HT-29 (cell line): Measurements from ENCODE around the gene PAX5. TPM values are rescaled to one million over a fixed set of nuclear protein-coding genes. Genes with fewer than 3 reads are reported as not detected.

ENCODE experiments used
- DNase-seq: peaks from one replicate; pipeline ENCODE4 v3.0.0-alpha.2; 2015; ENCODE audit warnings: low spot score
- total RNA-seq: library from RNA; depleted of rRNA; stranded (reverse); fragments of >200 nt; shearing (Covaris generic); gene quantifications from 2 replicates; pipeline ENCODE4 v1.2.3, GENCODE V29; 2014

PAX5 gene
- total RNA-seq, 1 experiment from 2014 or later = not detected

DNA sequence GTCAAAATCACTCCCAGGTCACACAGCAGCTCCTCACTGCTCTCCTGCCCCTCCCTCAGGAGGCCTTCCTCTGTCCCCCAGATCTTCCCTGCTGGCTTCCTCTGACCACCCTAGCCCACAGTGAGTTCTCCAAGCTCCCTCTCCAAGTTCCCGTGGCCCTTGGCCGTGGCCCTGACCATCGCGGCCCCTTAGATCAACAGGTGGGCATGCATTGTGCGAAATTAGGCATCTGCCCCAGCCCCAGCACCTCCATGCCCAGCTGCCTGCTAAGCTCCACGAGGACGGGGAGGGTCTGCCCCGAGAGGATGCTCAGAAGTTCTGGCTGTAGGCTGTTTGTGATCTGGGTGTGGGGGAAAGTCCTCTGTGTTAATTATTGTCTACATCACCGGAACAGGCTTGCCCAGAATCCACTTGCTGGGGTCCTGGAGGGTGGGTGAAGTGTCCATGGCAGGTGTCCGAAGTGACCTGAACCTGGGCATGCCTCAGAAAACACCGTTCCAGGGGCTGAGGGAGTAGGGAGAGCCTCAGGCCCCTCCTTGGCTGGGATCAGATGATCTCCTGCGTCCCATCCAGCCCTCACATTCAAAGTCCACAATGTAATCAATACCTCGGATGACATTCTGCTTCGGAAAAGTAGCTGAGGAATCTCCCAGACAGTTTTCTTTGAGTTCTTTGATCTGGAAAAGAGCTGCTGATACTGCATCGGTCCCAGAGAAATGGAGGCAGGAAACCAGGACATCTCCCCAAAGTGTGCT, 194.8 kb downstream of the PAX5 start:
- no peak for DNase-seq

DNA sequence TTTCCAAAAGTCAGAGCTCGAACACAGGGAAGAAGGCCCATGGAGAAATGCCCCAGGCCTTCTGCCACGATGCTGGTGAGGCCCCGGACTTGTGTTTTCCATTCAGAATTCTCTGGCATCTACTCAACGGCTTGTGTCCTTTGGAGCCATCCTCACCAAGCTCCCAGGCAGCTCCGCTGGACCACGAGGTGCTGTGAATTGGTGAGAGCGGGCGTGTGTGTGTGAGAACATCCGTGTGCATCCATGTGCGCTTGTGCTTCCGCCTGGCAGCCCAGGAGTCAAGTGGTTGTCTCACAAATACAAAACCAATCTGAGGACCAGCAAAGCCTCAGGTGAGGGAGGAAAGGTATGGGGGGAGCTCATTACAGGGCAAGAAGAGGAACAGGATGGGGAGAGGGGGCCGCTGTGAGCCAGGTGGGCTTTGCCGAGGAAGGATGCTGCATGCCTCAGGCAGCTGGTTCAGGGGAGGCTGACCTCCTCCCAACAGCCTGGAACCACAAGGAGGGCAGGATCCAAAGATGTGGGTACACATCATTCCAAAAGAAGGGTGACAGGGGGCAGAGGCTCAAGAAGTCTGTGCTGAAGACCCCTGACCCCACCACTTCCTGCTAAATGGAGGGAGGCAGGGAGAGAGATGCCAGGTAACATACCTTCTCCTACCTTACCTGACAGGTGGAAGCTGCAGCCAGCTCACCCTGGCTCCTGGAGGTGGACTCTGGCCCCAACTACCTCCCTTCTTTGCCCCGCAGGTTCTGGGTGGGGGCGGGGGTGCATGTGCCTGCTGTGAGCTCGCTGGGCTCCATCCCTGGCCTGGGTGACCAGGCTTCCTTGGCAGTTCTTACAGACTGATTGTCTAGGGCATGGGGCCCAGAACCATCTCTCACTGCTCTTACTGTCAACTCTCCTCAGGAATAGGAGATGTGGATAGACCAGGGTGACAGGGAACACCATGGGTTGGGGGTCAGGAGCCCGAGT, 196.3 kb downstream of the PAX5 start:
- DNase-seq = no peak

DNA sequence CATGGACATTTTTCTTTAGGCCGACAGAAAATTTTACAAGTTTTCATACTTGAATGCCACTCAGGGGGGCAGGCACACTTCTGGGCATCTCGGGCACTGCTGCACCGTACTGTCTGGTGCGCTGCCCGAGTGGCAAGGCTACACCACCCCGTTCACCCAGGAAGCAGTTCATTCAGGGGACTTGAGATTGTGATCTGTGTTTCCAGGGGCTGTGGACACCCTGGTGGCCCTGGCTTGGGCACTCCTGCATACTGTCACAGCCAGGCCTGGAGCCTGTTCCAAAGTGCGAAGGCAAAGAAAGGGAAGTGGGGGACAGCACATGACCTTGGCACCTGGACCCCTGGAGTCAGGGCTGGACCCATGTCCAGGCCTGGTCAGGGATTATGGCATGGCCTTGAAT, 197.6 kb downstream of the PAX5 start:
- no peak for DNase-seq

DNA sequence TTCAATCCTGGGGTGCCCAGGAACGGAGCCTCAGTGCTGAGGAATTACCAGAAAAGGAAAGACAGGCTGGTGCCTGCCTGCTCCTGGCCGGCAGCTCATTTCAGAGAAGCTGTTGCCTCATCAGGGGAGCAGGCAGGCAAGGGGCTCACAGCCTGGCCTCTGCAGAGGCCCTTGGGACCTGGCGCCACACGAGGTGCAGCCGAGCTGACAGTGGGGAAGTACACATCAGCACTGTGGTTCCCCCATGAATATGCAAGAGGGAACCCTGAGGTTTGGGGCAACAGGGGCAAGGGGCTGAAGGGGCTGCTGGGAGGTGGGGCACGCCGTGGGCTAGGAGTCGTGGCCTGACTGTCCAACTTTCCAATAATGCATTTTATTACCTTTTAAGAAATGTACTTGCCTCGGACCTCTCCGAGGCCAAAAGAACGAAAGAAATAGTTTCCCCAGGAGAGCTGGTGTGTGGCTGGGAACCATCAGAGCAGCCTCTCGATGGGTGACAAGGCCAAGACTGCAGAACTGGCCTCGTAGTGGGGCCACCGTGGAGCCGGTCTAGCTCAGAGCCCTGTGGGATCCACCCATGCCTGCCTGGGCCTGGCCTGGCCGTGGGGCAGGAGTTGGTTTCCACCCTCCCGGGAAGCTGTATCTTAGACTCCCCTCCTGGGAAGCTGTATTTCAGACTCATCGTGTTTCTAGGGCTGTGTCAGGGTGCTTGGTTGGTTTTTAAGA, 198.6 kb downstream of the PAX5 start:
- DNase-seq = no peak

DNA sequence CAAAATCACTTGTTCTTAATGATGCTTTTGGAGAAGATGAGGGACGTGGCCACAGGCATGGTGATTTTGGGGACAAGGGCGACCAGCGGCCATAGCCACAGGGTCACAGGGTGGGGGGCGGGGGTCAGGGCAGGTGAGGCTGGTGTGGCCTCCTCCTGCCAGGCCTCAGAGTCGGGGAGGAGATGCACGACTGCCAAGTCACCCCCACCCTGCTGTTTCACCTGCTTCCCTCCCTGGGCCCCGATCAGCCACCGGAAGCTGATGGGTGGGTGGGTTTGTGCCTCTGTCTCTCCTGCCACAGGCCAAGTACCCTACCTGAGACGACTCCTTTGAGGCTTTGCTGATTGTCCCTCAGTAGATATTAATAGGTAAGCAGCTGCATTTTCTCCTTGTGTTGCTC, 199.3 kb downstream of the PAX5 start:
- DNase-seq = no peak

DNA sequence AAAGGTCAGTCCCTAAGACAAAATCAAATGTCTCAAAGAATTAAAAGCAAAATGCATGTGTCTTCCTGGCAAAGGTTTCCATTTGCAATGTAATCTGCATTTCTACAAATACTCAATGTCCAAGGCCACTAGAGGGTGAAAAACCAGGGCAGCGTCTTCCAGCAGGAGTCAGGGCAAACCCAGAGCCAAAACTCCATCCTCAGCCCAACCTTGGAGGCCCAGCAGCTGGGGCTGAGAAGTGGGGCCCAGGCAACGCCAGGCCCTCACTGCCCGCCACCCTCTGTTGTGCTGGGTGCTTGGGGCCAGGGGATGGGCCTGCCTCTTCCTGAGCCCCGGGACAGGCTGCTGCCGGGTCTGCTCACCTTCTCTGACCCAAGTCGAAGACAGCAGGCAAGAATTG, 200.1 kb downstream of the PAX5 start:
- no peak for DNase-seq

DNA sequence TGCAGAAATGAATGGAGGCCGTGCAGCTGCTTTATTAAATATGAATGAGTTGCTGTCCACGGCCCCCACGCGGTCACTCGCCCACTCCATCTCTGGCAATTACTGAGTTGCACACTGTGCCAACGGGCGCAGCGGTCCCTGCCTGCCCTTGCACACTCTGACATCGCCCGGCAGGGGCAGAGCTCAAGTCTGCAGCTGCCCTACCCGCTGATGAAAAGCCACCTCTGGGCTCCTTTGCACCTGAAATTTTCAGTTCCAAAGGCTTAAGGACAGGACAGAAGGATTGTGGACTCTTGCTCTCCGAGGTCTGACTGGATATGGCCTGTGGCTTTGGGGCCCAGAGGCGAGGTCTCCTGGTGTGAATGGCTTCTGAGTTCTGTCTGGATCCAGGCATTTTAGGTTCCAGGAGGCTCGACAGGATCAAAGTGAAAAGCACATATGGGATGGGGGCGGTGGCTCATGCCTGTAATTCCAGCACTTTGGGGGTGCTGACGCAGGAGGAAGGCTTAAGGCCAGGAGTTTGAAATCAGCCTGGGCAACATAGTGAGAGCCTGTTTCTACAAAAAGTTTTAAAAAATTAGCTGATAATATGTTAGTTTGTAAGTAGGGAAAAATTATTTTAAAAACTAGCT, 201.8 kb downstream of the PAX5 start:
- DNase-seq = no peak

DNA sequence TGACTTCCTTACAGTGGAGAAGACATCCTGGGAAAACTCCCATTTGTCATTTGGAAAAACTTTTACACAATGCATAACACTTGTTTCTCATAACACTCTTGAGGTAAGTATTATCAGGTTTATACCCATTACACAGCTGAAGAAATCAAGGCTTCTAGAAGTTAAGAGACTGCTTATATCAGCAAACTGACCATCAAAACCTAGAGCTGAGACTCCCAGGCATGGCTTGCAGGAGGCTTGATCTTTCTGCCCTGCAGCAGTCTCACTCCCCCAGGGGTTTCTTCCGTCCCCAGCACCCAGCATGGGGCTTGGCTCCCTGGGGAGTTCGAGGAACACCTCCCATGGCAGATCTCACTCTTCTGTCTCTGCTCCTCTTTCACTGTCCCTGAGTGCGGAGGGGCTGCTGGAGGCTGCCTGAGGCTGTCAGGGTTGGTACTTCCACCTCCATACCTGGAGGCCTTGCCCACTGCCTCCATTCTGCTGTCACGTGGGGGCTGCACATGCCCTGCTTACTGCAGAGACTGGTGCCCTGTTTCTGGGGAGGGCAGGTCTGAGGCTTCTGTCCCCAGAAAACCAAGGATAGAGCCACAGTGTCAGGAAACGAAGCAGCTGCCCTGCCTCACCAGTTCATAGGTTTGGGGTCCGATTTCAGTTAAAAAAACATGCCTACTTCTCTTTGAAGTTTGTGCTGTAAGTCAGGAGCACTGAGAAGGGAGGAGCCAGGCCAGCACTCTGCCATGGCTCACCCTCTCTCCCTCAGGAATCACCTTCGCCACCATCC, 202.5 kb downstream of the PAX5 start:
- no peak for DNase-seq

DNA sequence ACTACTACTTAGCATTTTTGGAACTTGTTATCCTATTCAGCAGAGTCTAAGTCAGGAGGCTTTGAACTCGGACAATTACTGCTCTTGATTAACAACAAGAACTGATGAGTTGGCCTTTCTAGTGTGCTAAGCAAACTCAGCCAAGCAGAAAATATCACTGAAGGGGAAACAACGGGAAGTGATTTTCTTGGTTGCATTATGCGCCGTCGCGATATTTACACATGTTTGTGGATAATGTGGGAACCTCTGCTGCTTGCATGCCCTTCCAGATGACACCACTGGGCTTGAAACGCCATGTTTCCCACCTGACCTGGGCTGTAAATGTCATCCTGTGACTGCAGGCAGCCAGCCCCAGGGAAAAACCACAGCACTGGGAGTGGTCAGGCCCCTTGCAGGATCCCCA, 205.5 kb downstream of the PAX5 start:
- DNase-seq = no peak

DNA sequence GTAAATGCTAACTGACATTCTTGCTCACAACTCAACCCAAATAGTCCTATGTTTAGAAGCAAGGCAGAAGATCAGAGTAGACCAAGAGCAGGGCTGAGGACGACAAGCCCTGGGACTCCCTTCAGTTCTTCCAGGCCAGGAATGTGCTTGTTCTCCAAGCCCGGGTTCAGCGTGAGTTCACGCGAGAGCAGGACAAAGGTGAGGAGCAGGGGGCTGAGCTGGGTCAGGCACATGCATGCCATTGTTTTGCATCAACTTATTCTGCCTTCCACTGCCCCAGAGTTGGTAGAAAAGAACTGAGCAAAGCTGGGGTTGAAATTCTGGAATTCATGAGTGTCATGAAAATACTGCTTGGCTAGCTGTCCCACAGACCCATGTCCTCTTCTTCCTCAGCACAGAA, 206.5 kb downstream of the PAX5 start:
- no peak for DNase-seq

DNA sequence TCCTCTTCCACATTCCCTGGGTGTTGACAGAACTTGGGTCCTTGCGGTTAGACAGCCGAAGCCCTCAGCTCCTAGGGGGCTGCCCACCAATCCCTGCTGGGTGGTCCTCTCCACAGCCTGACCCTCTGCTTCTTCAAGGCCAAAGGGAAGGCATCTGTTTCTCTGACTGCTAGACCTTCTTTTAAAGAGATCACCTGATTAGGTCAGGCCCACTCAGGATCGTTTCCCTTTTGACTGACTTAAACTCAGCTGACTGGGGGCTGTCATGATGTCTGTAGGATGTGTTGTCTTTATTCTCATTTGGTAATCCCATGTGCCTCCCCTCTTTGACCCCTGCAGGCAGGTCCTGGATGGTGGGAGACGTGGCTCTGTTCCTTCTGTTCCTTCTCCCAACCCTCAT, 207.5 kb downstream of the PAX5 start:
- DNase-seq = no peak

DNA sequence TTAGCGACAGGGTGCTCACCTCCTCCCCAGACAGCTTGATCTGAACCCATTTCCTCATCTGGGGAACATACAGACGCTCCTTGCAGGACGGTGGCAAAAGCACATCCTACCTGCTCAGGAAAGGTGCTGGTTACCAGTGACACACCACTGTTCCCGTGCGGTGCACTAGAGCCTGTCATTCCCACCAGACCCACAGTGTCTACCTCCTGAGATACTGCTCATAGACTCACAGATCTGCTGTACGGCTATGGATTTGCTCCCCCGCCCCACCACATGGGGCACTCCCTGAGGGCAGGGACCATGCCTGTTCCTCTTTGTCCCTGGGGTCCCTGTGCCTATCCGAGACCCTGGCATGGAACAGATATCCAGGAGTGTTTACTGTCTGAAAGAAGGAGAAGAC, 208.9 kb downstream of the PAX5 start:
- no peak for DNase-seq

DNA sequence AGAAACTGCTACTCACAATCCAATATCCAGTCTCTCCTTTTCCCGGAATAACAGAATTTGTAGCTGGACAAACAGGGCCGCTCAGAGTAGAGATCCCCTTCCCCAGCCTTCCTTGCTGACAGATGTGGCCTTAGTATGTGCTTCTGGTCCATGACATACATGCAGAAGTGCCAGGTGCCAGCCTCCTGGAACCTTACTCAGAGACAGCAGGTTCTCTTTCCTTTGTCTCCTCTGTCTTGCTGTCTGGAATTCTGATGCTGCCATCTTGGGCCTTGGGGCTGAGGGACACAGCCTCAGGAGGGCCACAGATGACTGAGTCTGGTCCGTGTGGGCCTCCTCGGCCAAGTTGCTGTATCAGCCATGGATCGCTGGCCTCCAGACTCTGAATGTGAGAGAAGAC, 210.1 kb downstream of the PAX5 start:
- DNase-seq = no peak

DNA sequence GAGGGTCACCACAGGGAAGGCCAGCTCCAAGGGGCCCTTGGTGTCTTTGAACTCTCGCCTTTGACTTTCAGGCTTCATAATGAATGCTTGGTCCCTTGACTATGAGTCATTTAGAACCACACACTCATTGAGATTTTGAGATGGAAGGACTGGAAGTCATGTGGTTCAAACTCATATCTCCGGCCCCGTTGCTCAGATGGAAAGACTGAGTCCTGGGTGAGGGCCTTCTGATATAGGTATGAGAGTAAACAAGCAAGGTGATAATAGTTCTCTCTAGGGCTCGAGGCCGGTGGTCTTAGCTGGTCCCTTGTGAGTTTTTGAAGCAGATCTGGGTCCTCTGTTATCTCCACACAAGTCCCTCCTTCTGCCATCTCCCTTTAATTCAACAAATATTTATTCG, 210.6 kb downstream of the PAX5 start:
- no peak for DNase-seq

DNA sequence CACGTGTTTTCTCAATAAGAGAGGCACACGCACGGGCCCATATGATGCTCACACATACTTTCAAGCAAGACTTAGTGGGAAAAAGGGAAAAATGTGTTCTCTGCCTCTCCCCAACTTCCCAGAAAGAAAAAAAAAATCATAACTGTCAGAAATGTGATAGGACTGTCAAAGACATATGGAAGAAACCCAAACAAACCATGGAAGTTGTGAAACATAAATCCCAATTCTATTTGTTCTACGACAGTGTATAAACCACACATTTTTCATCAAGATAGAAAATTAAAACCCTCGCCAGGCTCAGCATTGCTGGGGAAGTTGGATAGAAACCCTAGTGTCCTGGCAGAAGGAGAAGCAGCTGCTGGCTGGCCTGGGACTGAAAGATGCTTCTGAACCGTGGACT, 211.9 kb downstream of the PAX5 start:
- no peak for DNase-seq

DNA sequence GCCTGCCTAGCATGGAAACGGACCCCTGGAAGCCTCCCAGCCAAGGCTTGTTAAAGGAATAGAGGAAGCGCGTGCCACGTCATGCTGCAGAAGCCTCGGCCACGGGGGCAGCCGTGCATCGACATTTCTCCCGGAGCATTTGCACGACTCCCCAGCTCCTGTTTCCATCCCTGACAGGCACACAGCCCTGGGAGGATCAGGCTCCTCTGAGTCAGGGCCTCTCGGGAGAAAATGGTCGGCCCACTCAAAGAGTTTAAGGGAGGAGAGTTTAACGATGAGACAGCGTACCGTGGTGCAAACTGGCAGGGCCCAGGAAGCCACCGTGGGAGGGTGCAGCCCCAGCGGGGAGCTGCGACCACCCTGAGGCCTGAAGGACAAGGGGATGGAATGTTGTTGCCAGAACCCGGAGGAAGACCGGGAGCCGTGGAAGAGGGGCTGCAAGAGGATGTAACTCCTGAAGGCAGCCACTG, 213.6 kb downstream of the PAX5 start:
- DNase-seq = no peak

DNA sequence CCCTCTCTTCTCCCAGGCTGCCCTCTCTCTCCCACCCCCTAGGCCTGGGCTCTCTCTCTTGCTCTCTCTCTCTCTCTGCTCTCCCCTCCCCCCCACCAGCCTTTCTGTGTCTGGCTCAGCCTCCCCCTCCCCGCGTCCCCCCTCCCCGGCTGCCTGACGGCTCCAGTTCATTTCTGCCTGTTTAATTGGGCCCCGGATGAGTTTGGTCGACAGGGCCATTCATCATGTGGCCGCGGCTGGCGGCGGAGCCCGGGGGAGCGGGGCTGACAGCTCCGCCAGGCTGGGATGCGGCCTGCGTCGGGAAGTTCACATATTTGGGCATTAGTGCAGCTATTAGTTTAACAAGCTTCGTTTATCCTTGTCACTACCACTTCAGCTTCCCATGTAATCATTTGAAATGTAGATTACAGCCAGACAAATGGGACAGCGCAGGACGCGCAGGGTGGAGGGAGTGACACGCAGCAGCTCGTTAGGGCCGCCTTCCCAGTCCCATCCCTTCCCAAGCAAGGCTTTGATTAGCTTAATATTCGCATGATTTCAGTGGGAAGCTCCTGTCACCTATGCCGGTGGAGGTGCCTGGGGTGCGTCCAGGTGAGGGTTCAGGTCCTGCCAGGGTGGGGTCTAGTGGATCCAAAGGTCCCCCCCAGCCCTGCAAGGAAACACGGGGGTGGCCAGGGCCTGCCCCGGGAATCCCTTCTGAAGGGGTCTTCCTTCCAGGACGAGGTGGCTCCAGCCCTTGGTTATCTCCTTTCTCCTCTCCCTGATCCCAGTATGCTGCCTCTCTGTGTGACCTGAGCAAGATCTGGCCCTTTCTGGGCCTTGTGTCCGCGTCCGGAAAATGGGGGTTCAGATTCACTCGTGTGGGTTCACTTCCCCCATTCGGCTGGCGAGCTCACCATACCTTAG, 214.8 kb downstream of the PAX5 start:
- no peak for DNase-seq

DNA sequence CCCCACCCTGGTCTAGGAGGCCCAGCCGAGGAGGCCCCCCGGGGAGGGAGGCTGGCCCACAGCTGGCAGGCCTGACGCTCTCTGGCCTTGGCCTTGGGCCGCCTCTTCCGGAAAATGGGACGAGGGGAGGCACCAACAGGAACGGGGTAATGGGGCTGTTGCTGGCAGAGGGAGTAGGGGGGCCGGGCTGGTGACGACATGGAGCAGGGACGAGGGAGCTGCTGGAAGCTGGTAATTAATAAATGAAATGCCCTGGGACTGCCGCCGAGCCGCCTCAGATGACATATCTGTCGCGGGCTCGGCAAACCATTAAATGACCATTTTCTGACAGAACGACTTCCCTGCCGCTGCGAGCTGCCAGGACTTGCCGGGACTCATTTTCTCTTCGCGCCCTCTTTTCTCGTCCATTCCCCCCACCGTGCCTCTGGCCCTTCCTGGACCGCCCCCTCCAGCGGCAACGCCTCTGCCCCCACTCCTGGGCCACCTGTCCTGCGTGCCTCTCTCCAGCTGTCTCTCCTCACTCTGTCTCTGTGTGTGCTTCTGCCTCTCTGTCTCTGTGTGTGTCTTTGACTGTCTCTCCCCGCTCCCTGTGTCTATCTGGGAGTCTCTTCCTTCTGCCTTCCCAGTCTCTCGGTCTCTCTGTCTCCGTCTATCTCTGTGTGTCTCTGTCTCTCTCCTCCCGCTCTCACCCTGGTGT, 215.7 kb downstream of the PAX5 start:
- no peak for DNase-seq
